ENCODE results near the gene RIN1. TPM values are rescaled to one million over a fixed set of nuclear protein-coding genes. Genes with fewer than 3 reads are reported as not detected.

The RIN1 gene
- total RNA-seq, 2 donors from 2014 or later, result 2.2 to 2.6 TPM

DNA sequence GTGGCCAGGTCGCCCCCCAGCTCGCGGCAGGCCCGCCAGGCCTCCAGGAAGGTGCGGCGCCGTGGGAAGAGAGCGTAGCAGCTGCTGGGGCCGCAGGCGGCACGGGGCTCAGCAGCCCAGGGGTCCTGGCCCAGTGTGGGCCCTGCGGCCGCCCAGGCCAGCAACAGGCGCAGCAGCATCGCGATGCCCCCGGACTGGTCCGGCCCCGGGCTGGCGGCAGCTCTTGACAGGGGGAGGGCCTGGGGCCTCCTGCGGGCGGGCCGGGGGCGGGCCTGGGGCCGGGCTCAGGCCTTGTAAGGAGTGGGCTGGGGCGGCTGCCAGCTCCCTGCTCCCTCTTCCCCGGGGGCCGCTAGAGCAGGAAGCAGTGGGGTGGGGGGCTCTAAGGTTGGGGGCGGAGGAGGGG lies 19.4 kb downstream of the RIN1 start, which contains the start of gene CD248:
Gene CD248, minus strand, starts transcription at position 196 of the 403 bp plus-strand sequence. Its CDS starts 17 bp downstream, at position 179.
- H3K36me3 Mint-ChIP-seq (ENCODE audit: low read depth), result no peaks in the 10 kb centered on the region
- H3K9me3 Mint-ChIP-seq, result peaks cover 19% of the 10 kb centered on the region
- peaks cover 9% of the 10 kb centered on the region for H3K4me1 Mint-ChIP-seq
- Histone ChIP-seq H3K9ac (ENCODE audit: extremely low read depth, low read length, poor library complexity, severe bottlenecking) (no peak within 1 kb of the TSS), H3K27ac (ENCODE audit: low read depth, low read length) (peak within 1 kb of the TSS; percentile 55), H3K27me3 (ENCODE audit: control insufficient read depth, insufficient read depth, low read length, poor library complexity, severe bottlenecking) (no peaks in the 10 kb centered on the region), H3K36me3 (ENCODE audit: control insufficient read depth, insufficient read depth, low read length) (no peaks in the 10 kb centered on the region), H3K4me3 (ENCODE audit: low read length) (no peak within 1 kb of the TSS), H3K4me1 (ENCODE audit: control insufficient read depth, insufficient read depth, low read length) (no peaks in the 10 kb centered on the region), H3K9me3 (ENCODE audit: control insufficient read depth, low read length) (no peaks in the 10 kb centered on the region)
- no peak within 1 kb of the TSS for H3K27ac Mint-ChIP-seq
- peaks cover 24% of the 10 kb centered on the region for H3K27me3 Mint-ChIP-seq (ENCODE audit: insufficient read depth)
- DNase-seq, result peak; percentile 81
- H3K4me3 Mint-ChIP-seq, result peak within 1 kb of the TSS; percentile 27
- TF ChIP-seq, protein P1, sequence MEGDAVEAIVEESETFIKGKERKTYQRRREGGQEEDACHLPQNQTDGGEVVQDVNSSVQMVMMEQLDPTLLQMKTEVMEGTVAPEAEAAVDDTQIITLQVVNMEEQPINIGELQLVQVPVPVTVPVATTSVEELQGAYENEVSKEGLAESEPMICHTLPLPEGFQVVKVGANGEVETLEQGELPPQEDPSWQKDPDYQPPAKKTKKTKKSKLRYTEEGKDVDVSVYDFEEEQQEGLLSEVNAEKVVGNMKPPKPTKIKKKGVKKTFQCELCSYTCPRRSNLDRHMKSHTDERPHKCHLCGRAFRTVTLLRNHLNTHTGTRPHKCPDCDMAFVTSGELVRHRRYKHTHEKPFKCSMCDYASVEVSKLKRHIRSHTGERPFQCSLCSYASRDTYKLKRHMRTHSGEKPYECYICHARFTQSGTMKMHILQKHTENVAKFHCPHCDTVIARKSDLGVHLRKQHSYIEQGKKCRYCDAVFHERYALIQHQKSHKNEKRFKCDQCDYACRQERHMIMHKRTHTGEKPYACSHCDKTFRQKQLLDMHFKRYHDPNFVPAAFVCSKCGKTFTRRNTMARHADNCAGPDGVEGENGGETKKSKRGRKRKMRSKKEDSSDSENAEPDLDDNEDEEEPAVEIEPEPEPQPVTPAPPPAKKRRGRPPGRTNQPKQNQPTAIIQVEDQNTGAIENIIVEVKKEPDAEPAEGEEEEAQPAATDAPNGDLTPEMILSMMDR (conservative IDR thresholded peaks at IDR 0.05), result no peak
- WGBS, 2 experiments (ENCODE audit: insufficient coverage in 1 of 2, insufficient read length in 1 of 2), result 46% methylated on average over 27 of the region's 29 CpGs; no CpG with 5 or more reads in 1 of the 2 experiments

GRCh38 chr11:66315921-66316811 lies 20.1 kb downstream of the RIN1 start:
- 91 to 93% methylated on average over 28 to 52 of the region's 52 CpGs for WGBS, 2 experiments (ENCODE audit: insufficient coverage in 1 of 2, insufficient read length in 1 of 2)
- TF ChIP-seq, protein P1 (conservative IDR thresholded peaks at IDR 0.05), result no peak
- Histone ChIP-seq H3K4me3 (ENCODE audit: low read length) (no peak overlapping the region), H3K9me3 (ENCODE audit: control insufficient read depth, low read length) (no peaks in the 10 kb centered on the region), H3K4me1 (ENCODE audit: control insufficient read depth, insufficient read depth, low read length) (peaks cover 3% of the 10 kb centered on the region), H3K36me3 (ENCODE audit: control insufficient read depth, insufficient read depth, low read length) (no peaks in the 10 kb centered on the region), H3K27ac (ENCODE audit: low read depth, low read length) (no peak overlapping the region), H3K27me3 (ENCODE audit: control insufficient read depth, insufficient read depth, low read length, poor library complexity, severe bottlenecking) (no peaks in the 10 kb centered on the region), H3K9ac (ENCODE audit: extremely low read depth, low read length, poor library complexity, severe bottlenecking) (no peak overlapping the region)
- H3K27ac Mint-ChIP-seq, result no peak overlapping the region
- DNase-seq, result no peak
- peaks cover 9% of the 10 kb centered on the region for H3K4me1 Mint-ChIP-seq
- H3K36me3 Mint-ChIP-seq (ENCODE audit: low read depth), result no peaks in the 10 kb centered on the region
- H3K4me3 Mint-ChIP-seq, result no peak overlapping the region
- peaks cover 24% of the 10 kb centered on the region for H3K27me3 Mint-ChIP-seq (ENCODE audit: insufficient read depth)
- H3K9me3 Mint-ChIP-seq, result peaks cover 19% of the 10 kb centered on the region

GRCh38 chr11:66315498-66315885 lies 20.7 kb downstream of the RIN1 start:
- Histone ChIP-seq H3K4me1 (ENCODE audit: control insufficient read depth, insufficient read depth, low read length) (peaks cover 3% of the 10 kb centered on the region), H3K4me3 (ENCODE audit: low read length) (no peak overlapping the region)

More at GRCh38 chr11:66315498-66315885, 20.7 kb downstream of the RIN1 start:
- H3K27me3 ChIP-seq (ENCODE audit: control insufficient read depth, insufficient read depth, low read length, poor library complexity, severe bottlenecking), result no peaks in the 10 kb centered on the region
- no peaks in the 10 kb centered on the region for H3K36me3 ChIP-seq (ENCODE audit: control insufficient read depth, insufficient read depth, low read length)
- no peak overlapping the region for H3K27ac ChIP-seq (ENCODE audit: low read depth, low read length)
- Mint-ChIP-seq H3K27me3 (ENCODE audit: insufficient read depth) (peaks cover 25% of the 10 kb centered on the region), H3K9me3 (peaks cover 19% of the 10 kb centered on the region), H3K36me3 (ENCODE audit: low read depth) (no peaks in the 10 kb centered on the region), H3K4me1 (peaks cover 9% of the 10 kb centered on the region), H3K4me3 (no peak overlapping the region), H3K27ac (no peak overlapping the region)
- H3K9ac ChIP-seq (ENCODE audit: extremely low read depth, low read length, poor library complexity, severe bottlenecking), result no peak overlapping the region
- no peak for DNase-seq
- TF ChIP-seq, protein P1 (conservative IDR thresholded peaks at IDR 0.05), result no peak
- 95% methylated on average over 10 to 14 of the region's 14 CpGs for WGBS, 2 experiments (ENCODE audit: insufficient coverage in 1 of 2, insufficient read length in 1 of 2)
- H3K9me3 ChIP-seq (ENCODE audit: control insufficient read depth, low read length), result no peaks in the 10 kb centered on the region

Data from endodermal cell (in vitro differentiated cells).